HepG2 (cell line): Measurements from ENCODE around the gene ZBTB22. TPM values are rescaled to one million over a fixed set of nuclear protein-coding genes. Genes with fewer than 3 reads are reported as not detected.

Experiments used
- ATAC-seq: fragments of 200-7000 bp; cut with Tn5 transposase; 3 replicates; pipeline ENCODE4 v1.9.1; 2020; ENCODE audit warnings: mild to moderate bottlenecking, moderate library complexity
- BruUV-seq: library from RNA; stranded (reverse); fragments of 400-500 nt; replicated peaks from 2 replicates; lab custom pipeline; 2021; lab: Mats Ljungman, UMichigan
- CTCF ChIA-PET: fragments of 300-600 bp; formaldehyde crosslinking; extraction: SDS; loops from one replicate; lab custom pipeline; 2021; ENCODE audit warnings: low total read pairs, inconsistent platforms, low intra/inter-chr PET ratio; lab: Yijun Ruan, JAX
- POLR2A ChIA-PET: fragments of 350-600 bp; sonication (Branson Sonifier 250); formaldehyde crosslinking; loops from one replicate; lab custom pipeline; 2020; ENCODE audit warnings: antibody characterized with exemption, inconsistent platforms; lab: Yijun Ruan, JAX
- DNase-seq: peaks from one replicate; pipeline ENCODE4 v3.0.0-alpha.2; 2015; ENCODE audit warnings: low spot score
- FAIRE-seq: peaks from 3 replicates; lab custom pipeline; 2011; peaks lifted over from hg19 to GRCh38; lab: Jason Lieb, UNC
- H2AFZ ChIP-seq: one replicate; pipeline ENCODE4 v1.6.1; 2011; ENCODE audit warnings: low read length, inconsistent platforms
- H3K27ac ChIP-seq: fragments of 300-600 bp; 3 replicates; pipeline ENCODE4 v1.8.0; 2011; ENCODE audit warnings: mixed run types, mild to moderate bottlenecking, mixed read lengths, low read length, inconsistent platforms; ENCODE audit not compliant: insufficient read depth; ENCODE audit errors: extremely low read length
- H3K27me3 ChIP-seq, 2 experiments: fragments of 200-600 bp in 1 of 2; 2 replicates in 1 of 2; 3 replicates in 1 of 2; pipeline versions ENCODE4 v1.6.0 to v1.8.0; 2011; ENCODE audit warnings: low read length in 2 of 2, mild to moderate bottlenecking in 2 of 2, moderate library complexity in 2 of 2, inconsistent platforms in 1 of 2; ENCODE audit not compliant: insufficient read depth in 2 of 2, control insufficient read depth in 1 of 2
- H3K36me3 ChIP-seq, 2 experiments: fragments of 200-600 bp in 1 of 2; replicated peaks in 1 of 2; 2 replicates in 1 of 2; 3 replicates in 1 of 2; pipeline versions ENCODE4 v1.5.1 to v1.8.0; 2011; ENCODE audit warnings: low read length in 2 of 2, inconsistent platforms in 1 of 2; ENCODE audit not compliant: insufficient read depth in 2 of 2, control insufficient read depth in 1 of 2
- H3K4me1 ChIP-seq: 2 replicates; pipeline ENCODE4 v1.5.1; 2012; ENCODE audit warnings: low read length, inconsistent platforms; ENCODE audit not compliant: insufficient read depth
- H3K4me2 ChIP-seq: 2 replicates; pipeline ENCODE4 v1.6.0; 2011; ENCODE audit warnings: low read depth, low read length, inconsistent platforms
- H3K4me3 ChIP-seq, 3 experiments: fragments of 200-600 bp in 1 of 3; sonication (generic), shearing (Covaris generic) in 1 of 3; replicated peaks in 1 of 3; 2 replicates each; pipeline ENCODE4 v1.5.1; 2011 to 2016; ENCODE audit warnings: low read length in 3 of 3, inconsistent platforms in 2 of 3, low read depth in 2 of 3, mild to moderate bottlenecking in 2 of 3, control low read depth in 1 of 3, mixed read lengths in 1 of 3; ENCODE audit not compliant: insufficient read depth in 1 of 3
- H3K79me2 ChIP-seq: one replicate; pipeline ENCODE4 v1.6.1; 2011; ENCODE audit warnings: low read length, inconsistent platforms; ENCODE audit not compliant: insufficient read depth
- H3K9ac ChIP-seq: 2 replicates; pipeline ENCODE4 v1.6.0; 2011; ENCODE audit warnings: mild to moderate bottlenecking, low read depth, low read length, inconsistent platforms; ENCODE audit not compliant: insufficient read depth
- H3K9me3 ChIP-seq: 2 replicates; pipeline ENCODE4 v1.5.1; 2012; ENCODE audit warnings: mild to moderate bottlenecking, low read length
- H4K20me1 ChIP-seq: 2 replicates; pipeline ENCODE4 v1.6.0; 2011; ENCODE audit warnings: inconsistent platforms, mild to moderate bottlenecking, low read length, moderate library complexity; ENCODE audit not compliant: insufficient read depth
- AHR ChIP-seq: IDR thresholded peaks from 2 replicates; pipeline ENCODE4 v1.6.1; 2018; ENCODE audit warnings: missing genetic modification reagents, missing compliant biosample characterization
- CBX1 ChIP-seq: IDR thresholded peaks from one replicate; pipeline ENCODE4 v1.6.1; 2016; ENCODE audit warnings: antibody characterized with exemption, low read depth
- DNMT1 ChIP-seq: sonication (generic); formaldehyde crosslinking; IDR thresholded peaks from 2 replicates; pipeline ENCODE4 v1.5.1; 2020; ENCODE audit warnings: mild to moderate bottlenecking, missing genetic modification reagents
- EZH2 ChIP-seq: conservative IDR thresholded peaks from 2 replicates; pipeline ENCODE4 v1.6.1; 2012; ENCODE audit warnings: mild to moderate bottlenecking, low read depth, low read length, moderate library complexity
- MEF2D ChIP-seq: sonication (generic); formaldehyde crosslinking; IDR thresholded peaks from 2 replicates; pipeline ENCODE4 v1.5.1; 2020; ENCODE audit warnings: mild to moderate bottlenecking, missing genetic modification reagents
- NCOA2 ChIP-seq: sonication (generic); formaldehyde crosslinking; IDR thresholded peaks from 2 replicates; pipeline ENCODE4 v1.8.0; 2022; ENCODE audit warnings: inconsistent platforms
- RBM22 ChIP-seq: fragments of 200-400 bp; formaldehyde crosslinking; optimal IDR thresholded peaks from 2 replicates; pipeline ENCODE3; 2017; ENCODE audit warnings: mild to moderate bottlenecking, low read length, moderate library complexity
- RORA ChIP-seq: sonication (generic); formaldehyde crosslinking; IDR thresholded peaks from 2 replicates; pipeline ENCODE4 v1.5.0; 2020; ENCODE audit warnings: mild to moderate bottlenecking, missing genetic modification reagents, moderate library complexity
- SAFB2 ChIP-seq: sonication (generic); formaldehyde crosslinking; IDR thresholded peaks from 2 replicates; pipeline ENCODE4 v1.5.1; 2020; ENCODE audit warnings: missing genetic modification reagents, low read depth, mild to moderate bottlenecking, borderline replicate concordance
- SALL1 ChIP-seq: sonication (generic); formaldehyde crosslinking; IDR thresholded peaks from 2 replicates; pipeline ENCODE4 v1.8.0; 2022; ENCODE audit warnings: mild to moderate bottlenecking, missing genetic modification reagents
- ZNF20 ChIP-seq: sonication (generic); formaldehyde crosslinking; IDR thresholded peaks from 2 replicates; pipeline ENCODE4 v1.4.0; 2020; ENCODE audit warnings: mild to moderate bottlenecking, moderate library complexity, missing genetic modification reagents
- ZNF598 ChIP-seq: sonication (generic); formaldehyde crosslinking; IDR thresholded peaks from 2 replicates; pipeline ENCODE4 v1.5.1; 2020; ENCODE audit warnings: mild to moderate bottlenecking, missing genetic modification reagents, borderline replicate concordance
- ZNF605 ChIP-seq: sonication (generic); formaldehyde crosslinking; IDR thresholded peaks from 2 replicates; pipeline ENCODE4 v1.8.0; 2022; ENCODE audit warnings: mild to moderate bottlenecking, missing genetic modification reagents
- WGBS: methylation state at CpG from one replicate; pipeline ENCODE4 v1.1.6; 2017; ENCODE audit warnings: low lambda C conversion rate; 5-methylcytosine and 5-hydroxymethylcytosine counted together
- in situ Hi-C: cut with HindIII; loops from 2 replicates; pipeline ENCODE4 v1.10.0; 2017; ENCODE audit warnings: low pct_unique_long_range_greater_than_20kb; ENCODE audit not compliant: extremely low pct_ligation_motif_present
- intact Hi-C: fragments of 100-400 bp; cut with micrococcal nuclease; formaldehyde crosslinking; loops from one replicate; pipeline ENCODE4 v1.10.0; 2022; ENCODE audit not compliant: unreplicated experiment
- polyA plus RNA-seq, 8 experiments: library from polyadenylated mRNA; depleted of rRNA in 3 of 8; stranded (reverse) in 7 of 8; unstranded in 1 of 8; fragments of >200 nt; fragmentation: Illumina TruSeq in 4 of 8; extraction: Trizol in 4 of 8; gene quantifications; 2 replicates each; pipeline versions ENCODE4 v1.2.1 to v1.2.3, GENCODE V29; 2011 to 2016; ENCODE audit warnings: low read depth in 4 of 8, missing spikeins in 1 of 8, mixed read lengths in 1 of 8; ENCODE audit not compliant: insufficient read depth in 1 of 8
- total RNA-seq, 5 experiments: library from RNA; depleted of rRNA; stranded (reverse); fragments of >200 nt; fragmentation: Illumina TruSeq; extraction: Trizol; gene quantifications; 2 replicates each; pipeline ENCODE4 v1.2.3, GENCODE V29; 2016; ENCODE audit warnings: low read depth in 1 of 5
- TF ChIP-seq, protein P1 (sequence below): sonication (generic); formaldehyde crosslinking; IDR thresholded peaks from 2 replicates; pipeline ENCODE4 v1.4.0; 2020; ENCODE audit warnings: missing genetic modification reagents, borderline replicate concordance
- TF ChIP-seq, protein P2 (sequence below): sonication (generic); formaldehyde crosslinking; IDR thresholded peaks from 2 replicates; pipeline ENCODE4 v1.5.0; 2020; ENCODE audit warnings: mild to moderate bottlenecking, missing genetic modification reagents

ZBTB22 gene
- total and polyA plus RNA-seq, 2 of the 13 experiments (the other 11 are each of a cell fraction or from before 2014, with no cell fraction given) = 8.0 to 10.6 TPM

DNA sequence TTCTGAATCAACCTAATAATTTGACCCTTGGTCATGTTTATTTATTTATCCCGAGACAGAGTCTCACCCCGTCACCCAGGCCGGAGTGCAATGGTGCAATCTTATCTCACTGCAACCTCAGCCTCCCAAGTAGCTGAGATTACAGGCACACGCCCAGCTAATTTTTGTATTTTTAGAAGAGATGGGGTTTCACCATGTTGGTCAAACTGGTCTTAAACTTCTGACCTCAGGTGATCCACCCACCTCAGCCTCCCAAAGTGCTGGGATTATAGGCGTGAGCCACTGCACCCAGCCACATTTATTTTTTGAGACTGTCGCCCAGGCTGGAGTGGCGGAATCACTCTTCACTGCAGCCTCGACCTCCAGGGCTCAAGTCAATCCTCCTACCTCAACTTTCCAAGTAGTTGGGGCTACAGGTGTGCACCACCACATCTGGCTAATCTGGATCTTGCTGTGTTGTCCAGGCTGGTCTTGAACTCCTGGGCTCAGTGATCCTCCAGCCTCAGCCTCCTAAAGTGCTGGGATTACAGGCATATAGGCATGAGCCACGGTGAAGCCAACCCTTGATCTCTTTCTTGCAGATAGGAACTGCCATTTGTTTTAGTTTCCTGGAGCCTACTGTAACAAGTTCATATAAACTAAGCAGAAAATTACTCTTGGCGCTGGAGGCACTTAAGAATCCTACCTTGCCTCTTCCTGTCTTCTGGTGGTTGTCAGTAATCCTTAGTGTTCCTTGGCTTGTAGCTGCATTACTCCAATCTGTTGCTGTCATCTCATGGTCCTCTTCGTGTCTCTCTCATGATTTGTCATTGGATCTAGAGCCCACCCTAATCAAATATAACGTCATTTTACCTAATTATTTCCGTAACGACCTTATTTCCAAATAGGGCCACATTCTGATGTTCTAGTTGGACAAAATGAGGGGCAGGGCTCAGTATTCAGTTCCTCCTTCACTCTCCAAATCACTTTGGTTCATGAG lies 43.3 kb downstream of the ZBTB22 start:
- Histone ChIP-seq H3K9ac (peak overlapping the region; percentile 95), H3K9me3 (no peaks in the 10 kb centered on the region), H3K36me3 (peaks cover 19 to 46% of the 10 kb centered on the region in 2 experiments), H3K27ac (peak overlapping the region; percentile 95), H3K4me2 (peak overlapping the region; percentile 89), H3K4me1 (peaks cover 48% of the 10 kb centered on the region), H3K4me3 (peak overlapping the region; percentile 75 to 89 (median 80)), H4K20me1 (peaks cover 33% of the 10 kb centered on the region), H2AFZ (no peak overlapping the region), H3K27me3 (no peaks in the 10 kb centered on the region; a peak in 1 of 5 replicates), H3K79me2 (peaks cover 46% of the 10 kb centered on the region)
- ATAC-seq = no peak
- ChIA-PET CTCF (no interaction called here), POLR2A (interaction anchor here (0.6 to 1.3 kb wide), 2 partner anchors 25 to 44 kb away, joined by 3 read pairs; no protein-coding TSS in a partner anchor)
- peak; percentile 23 for FAIRE-seq
- BruUV-seq = no TSS peak
- in situ Hi-C loops = no loop called here
- DNase-seq = no peak
- intact Hi-C loops = loop anchor here (5.0 kb wide), 1 partner anchor 38 kb away; the partner anchor contains the start of gene TAPBP
- 67% methylated on average over 14 of the region's 14 CpGs for WGBS
- peak; percentile 33 for TF ChIP-seq RBM22
- TF ChIP-seq, protein P1, sequence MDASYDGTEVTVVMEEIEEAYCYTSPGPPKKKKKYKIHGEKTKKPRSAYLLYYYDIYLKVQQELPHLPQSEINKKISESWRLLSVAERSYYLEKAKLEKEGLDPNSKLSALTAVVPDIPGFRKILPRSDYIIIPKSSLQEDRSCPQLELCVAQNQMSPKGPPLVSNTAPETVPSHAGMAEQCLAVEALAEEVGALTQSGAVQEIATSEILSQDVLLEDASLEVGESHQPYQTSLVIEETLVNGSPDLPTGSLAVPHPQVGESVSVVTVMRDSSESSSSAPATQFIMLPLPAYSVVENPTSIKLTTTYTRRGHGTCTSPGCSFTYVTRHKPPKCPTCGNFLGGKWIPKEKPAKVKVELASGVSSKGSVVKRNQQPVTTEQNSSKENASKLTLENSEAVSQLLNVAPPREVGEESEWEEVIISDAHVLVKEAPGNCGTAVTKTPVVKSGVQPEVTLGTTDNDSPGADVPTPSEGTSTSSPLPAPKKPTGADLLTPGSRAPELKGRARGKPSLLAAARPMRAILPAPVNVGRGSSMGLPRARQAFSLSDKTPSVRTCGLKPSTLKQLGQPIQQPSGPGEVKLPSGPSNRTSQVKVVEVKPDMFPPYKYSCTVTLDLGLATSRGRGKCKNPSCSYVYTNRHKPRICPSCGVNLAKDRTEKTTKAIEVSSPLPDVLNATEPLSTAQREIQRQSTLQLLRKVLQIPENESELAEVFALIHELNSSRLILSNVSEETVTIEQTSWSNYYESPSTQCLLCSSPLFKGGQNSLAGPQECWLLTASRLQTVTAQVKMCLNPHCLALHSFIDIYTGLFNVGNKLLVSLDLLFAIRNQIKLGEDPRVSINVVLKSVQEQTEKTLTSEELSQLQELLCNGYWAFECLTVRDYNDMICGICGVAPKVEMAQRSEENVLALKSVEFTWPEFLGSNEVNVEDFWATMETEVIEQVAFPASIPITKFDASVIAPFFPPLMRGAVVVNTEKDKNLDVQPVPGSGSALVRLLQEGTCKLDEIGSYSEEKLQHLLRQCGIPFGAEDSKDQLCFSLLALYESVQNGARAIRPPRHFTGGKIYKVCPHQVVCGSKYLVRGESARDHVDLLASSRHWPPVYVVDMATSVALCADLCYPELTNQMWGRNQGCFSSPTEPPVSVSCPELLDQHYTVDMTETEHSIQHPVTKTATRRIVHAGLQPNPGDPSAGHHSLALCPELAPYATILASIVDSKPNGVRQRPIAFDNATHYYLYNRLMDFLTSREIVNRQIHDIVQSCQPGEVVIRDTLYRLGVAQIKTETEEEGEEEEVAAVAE = peak; percentile 38; the same call in 1 of the 2 replicates
- TF ChIP-seq CBX1 = no peak
- TF ChIP-seq, protein P2, sequence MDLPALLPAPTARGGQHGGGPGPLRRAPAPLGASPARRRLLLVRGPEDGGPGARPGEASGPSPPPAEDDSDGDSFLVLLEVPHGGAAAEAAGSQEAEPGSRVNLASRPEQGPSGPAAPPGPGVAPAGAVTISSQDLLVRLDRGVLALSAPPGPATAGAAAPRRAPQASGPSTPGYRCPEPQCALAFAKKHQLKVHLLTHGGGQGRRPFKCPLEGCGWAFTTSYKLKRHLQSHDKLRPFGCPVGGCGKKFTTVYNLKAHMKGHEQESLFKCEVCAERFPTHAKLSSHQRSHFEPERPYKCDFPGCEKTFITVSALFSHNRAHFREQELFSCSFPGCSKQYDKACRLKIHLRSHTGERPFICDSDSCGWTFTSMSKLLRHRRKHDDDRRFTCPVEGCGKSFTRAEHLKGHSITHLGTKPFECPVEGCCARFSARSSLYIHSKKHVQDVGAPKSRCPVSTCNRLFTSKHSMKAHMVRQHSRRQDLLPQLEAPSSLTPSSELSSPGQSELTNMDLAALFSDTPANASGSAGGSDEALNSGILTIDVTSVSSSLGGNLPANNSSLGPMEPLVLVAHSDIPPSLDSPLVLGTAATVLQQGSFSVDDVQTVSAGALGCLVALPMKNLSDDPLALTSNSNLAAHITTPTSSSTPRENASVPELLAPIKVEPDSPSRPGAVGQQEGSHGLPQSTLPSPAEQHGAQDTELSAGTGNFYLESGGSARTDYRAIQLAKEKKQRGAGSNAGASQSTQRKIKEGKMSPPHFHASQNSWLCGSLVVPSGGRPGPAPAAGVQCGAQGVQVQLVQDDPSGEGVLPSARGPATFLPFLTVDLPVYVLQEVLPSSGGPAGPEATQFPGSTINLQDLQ (CRISPR knock-in tag) = no peak
- no peak for TF ChIP-seq EZH2
- peak; percentile 13; the same call in 1 of the 2 replicates for TF ChIP-seq MEF2D (CRISPR knock-in tag)
- TF ChIP-seq DNMT1 (CRISPR knock-in tag) = 0 out of 2 replicates have a peak, but pooled peaks have one; percentile 51
- TF ChIP-seq AHR (CRISPR knock-in tag) = 0 out of 2 replicates have a peak, but pooled peaks have one; percentile 35
- TF ChIP-seq SALL1 (CRISPR knock-in tag) = 0 out of 2 replicates have a peak, but pooled peaks have one; percentile 26
- TF ChIP-seq ZNF598 (CRISPR knock-in tag) = peak; percentile 71; the same call in 1 of the 2 replicates
- TF ChIP-seq RORA (CRISPR knock-in tag) = no peak
- TF ChIP-seq ZNF605 = 0 out of 2 replicates have a peak, but pooled peaks have one; percentile 54
- TF ChIP-seq NCOA2 (CRISPR knock-in tag) = no peak
- no peak for TF ChIP-seq ZNF20 (CRISPR knock-in tag)
- TF ChIP-seq SAFB2 (CRISPR knock-in tag) = 0 out of 2 replicates have a peak, but pooled peaks have one; percentile 39
